ENCODE data around the gene ZFR2. TPM values are rescaled to one million over a fixed set of nuclear protein-coding genes. Genes with fewer than 3 reads are reported as not detected.
"Not testable (repeated sequence)": the region's sequence is repeated elsewhere in the genome, so short reads cannot be mapped to it uniquely, and the experiment has no call there.

ZFR2 gene
- total RNA-seq, 2 donors from 2014 or later: not detected

GRCh38 chr19:3766520-3766919, 102.3 kb downstream of the ZFR2 start:
- no peak for DNase-seq (ENCODE audit: low spot score)
- Histone ChIP-seq H3K36me3 (peaks cover 19% of the 10 kb centered on the region), H3K27me3 (replicated peaks; ENCODE audit: insufficient read depth) (no peaks in the 10 kb centered on the region), H3K4me3 (no peak overlapping the region), H3K9me3 (no peaks in the 10 kb centered on the region), H3K27ac (no peak overlapping the region), H3K4me1 (ENCODE audit: control insufficient read depth in 1 of 2, low read depth in 2 of 2) (peaks cover 3 to 12% of the 10 kb centered on the region in 2 donors)
- no peak for ATAC-seq (ENCODE audit: insufficient number of reproducible peaks, low FRiP score, low read depth)
- TF ChIP-seq, protein P1, sequence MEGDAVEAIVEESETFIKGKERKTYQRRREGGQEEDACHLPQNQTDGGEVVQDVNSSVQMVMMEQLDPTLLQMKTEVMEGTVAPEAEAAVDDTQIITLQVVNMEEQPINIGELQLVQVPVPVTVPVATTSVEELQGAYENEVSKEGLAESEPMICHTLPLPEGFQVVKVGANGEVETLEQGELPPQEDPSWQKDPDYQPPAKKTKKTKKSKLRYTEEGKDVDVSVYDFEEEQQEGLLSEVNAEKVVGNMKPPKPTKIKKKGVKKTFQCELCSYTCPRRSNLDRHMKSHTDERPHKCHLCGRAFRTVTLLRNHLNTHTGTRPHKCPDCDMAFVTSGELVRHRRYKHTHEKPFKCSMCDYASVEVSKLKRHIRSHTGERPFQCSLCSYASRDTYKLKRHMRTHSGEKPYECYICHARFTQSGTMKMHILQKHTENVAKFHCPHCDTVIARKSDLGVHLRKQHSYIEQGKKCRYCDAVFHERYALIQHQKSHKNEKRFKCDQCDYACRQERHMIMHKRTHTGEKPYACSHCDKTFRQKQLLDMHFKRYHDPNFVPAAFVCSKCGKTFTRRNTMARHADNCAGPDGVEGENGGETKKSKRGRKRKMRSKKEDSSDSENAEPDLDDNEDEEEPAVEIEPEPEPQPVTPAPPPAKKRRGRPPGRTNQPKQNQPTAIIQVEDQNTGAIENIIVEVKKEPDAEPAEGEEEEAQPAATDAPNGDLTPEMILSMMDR (IDR thresholded peaks at IDR 0.05): no peak

GRCh38 chr19:3765757-3766156, 103.1 kb downstream of the ZFR2 start:
- peaks cover 3 to 15% of the 10 kb centered on the region in 2 donors for H3K4me1 ChIP-seq (ENCODE audit: control insufficient read depth in 1 of 2, low read depth in 2 of 2)
- not testable (repeated sequence) for H3K27me3 ChIP-seq (replicated peaks; ENCODE audit: insufficient read depth); H3K27ac ChIP-seq; H3K4me3 ChIP-seq; H3K9me3 ChIP-seq; DNase-seq (ENCODE audit: low spot score); ATAC-seq (ENCODE audit: insufficient number of reproducible peaks, low FRiP score, low read depth)
- H3K36me3 ChIP-seq: peaks cover 19% of the 10 kb centered on the region

DNA sequence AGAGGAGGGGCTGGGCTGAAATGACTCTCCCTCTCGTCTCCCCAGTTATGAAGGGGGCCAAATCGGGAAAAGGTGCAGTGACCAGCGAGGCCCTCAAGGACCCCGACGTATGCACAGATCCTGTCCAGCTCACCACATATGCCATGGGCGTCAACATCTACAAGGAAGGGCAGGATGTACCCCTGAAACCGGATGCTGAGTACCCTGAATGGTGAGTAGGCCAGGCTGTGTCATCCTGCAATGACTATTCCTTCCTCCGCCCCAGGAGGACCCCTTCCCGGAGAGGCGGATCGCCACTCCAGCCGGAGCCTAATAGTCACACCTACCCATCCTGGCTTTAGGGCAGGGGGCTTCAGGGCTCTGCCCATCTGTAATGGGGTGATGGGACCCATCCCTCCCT, 103.7 kb downstream of the ZFR2 start:
- H3K4me1 ChIP-seq (ENCODE audit: control insufficient read depth in 1 of 2, low read depth in 2 of 2): peaks cover 10 to 21% of the 10 kb centered on the region in 2 donors
- H3K27ac ChIP-seq: no peak overlapping the region
- DNase-seq (ENCODE audit: low spot score): no peak
- peaks cover 19% of the 10 kb centered on the region for H3K36me3 ChIP-seq
- H3K27me3 ChIP-seq (replicated peaks; ENCODE audit: insufficient read depth): no peaks in the 10 kb centered on the region
- TF ChIP-seq, protein P1 (IDR thresholded peaks at IDR 0.05): no peak
- no peak overlapping the region for H3K4me3 ChIP-seq
- ATAC-seq (ENCODE audit: insufficient number of reproducible peaks, low FRiP score, low read depth): no peak
- H3K9me3 ChIP-seq: no peaks in the 10 kb centered on the region

DNA sequence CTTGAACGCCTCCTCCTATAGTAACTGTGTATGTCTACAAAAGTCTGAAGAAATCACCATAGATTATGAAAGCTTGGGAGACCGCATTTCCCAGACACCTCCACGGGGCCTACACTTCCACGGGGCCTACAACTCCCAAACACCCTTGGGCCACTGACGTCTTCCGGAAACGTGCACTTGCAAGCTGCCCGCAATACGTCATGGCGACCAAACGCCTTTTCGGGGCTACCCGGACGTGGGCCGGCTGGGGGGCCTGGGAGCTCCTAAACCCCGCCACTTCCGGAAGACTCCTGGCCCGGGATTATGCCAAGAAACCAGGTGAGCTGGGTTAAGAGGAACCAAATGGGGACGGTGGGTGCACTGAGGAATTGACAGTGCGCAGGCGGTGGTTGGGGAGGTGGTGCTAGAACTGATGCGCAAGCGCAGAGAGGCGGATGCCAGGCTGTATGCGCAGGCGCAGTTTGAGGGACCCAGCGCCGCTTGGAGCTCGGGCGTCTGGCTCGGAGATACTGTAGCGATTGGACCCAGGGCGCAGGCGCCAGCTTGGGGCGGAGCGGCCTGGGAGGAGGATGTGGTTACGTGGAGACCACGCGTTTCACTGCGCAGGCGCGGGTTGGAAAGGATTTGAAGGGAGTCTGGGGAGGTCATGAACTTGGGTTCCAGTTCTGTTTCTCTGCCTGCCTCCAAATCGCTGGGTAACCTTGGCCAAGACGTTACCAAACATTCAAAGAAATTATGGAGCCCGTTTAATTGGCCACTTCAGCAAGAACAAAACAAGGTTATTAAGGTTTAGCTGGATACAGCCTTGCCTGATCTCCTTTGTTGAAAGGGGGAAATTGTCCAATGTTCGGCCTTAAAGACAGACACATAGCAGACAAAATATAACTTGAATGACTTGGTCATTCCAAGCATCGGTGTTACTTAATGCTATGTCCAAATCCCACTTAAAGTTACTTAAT, 106.1 kb downstream of the ZFR2 start, which contains the start of gene MRPL54:
Gene MRPL54, plus strand, starts transcription at position 182 of the 959 bp plus-strand sequence. Its CDS starts 19 bp downstream, at position 201.
- H3K4me3 ChIP-seq: peak within 1 kb of the TSS; percentile 92
- H3K4me1 ChIP-seq (ENCODE audit: control insufficient read depth in 1 of 2, low read depth in 2 of 2): peaks cover 16 to 38% of the 10 kb centered on the region in 2 donors
- TF ChIP-seq, protein P1 (IDR thresholded peaks at IDR 0.05): no peak
- peak within 1 kb of the TSS; percentile 97 to 100 for H3K27ac ChIP-seq
- ATAC-seq (ENCODE audit: insufficient number of reproducible peaks, low FRiP score, low read depth) (peak; percentile 91), DNase-seq (ENCODE audit: low spot score) (peak; percentile 98)
- H3K9me3 ChIP-seq: no peaks in the 10 kb centered on the region
- no peaks in the 10 kb centered on the region for H3K27me3 ChIP-seq (replicated peaks; ENCODE audit: insufficient read depth)
- H3K36me3 ChIP-seq: peaks cover 18% of the 10 kb centered on the region

- Histone ChIP-seq H3K36me3 (peaks cover 18% of the 10 kb centered on the region), H3K4me1 (ENCODE audit: control insufficient read depth in 1 of 2, low read depth in 2 of 2) (peaks cover 16 to 38% of the 10 kb centered on the region in 2 donors), H3K27me3 (replicated peaks; ENCODE audit: insufficient read depth) (no peaks in the 10 kb centered on the region), H3K9me3 (no peaks in the 10 kb centered on the region), H3K27ac (peak overlapping the region; percentile 97 to 100), H3K4me3 (peak overlapping the region; percentile 92)
- TF ChIP-seq, protein P1 (IDR thresholded peaks at IDR 0.05): no peak
- no peak for DNase-seq (ENCODE audit: low spot score)
- ATAC-seq (ENCODE audit: insufficient number of reproducible peaks, low FRiP score, low read depth): no peak
Observed at GRCh38 chr19:3762130-3762473, 106.7 kb downstream of the ZFR2 start.
